Activated CD4-positive, alpha-beta T cell treated with anti-CD3 and anti-CD28 coated beads, Interleukin-2, amount 10 ng/mL, durations not matched to agents 24 days and 14 days (primary cell): ENCODE results near the gene B4GALT1. TPM values are rescaled to one million over a fixed set of nuclear protein-coding genes. Genes with fewer than 3 reads are reported as not detected.

Source experiments
- DNase-seq: peaks from one replicate; pipeline ENCODE4 v3.0.0; 2022
- H3K27ac Mint-ChIP-seq: one replicate; pipeline ENCODE4 v1.8.0; 2022; ENCODE audit warnings: mild to moderate bottlenecking, mixed read lengths
- H3K27me3 Mint-ChIP-seq: one replicate; pipeline ENCODE4 v1.8.0; 2022; ENCODE audit warnings: mixed read lengths
- H3K36me3 Mint-ChIP-seq: one replicate; pipeline ENCODE4 v1.8.0; 2022; ENCODE audit warnings: low read depth, mild to moderate bottlenecking, mixed read lengths
- H3K4me1 Mint-ChIP-seq: one replicate; pipeline ENCODE4 v1.8.0; 2021; ENCODE audit warnings: mixed read lengths
- H3K4me3 Mint-ChIP-seq: one replicate; pipeline ENCODE4 v1.8.0; 2022; ENCODE audit warnings: mild to moderate bottlenecking, moderate library complexity, mixed read lengths
- H3K9me3 Mint-ChIP-seq: one replicate; pipeline ENCODE4 v1.8.0; 2021; ENCODE audit warnings: mixed read lengths
- intact Hi-C: fragments of 100-400 bp; cut with micrococcal nuclease; formaldehyde crosslinking; loops from one replicate; pipeline ENCODE4 v1.15.1; 2023
- total RNA-seq: library from RNA; stranded (reverse); gene quantifications from 2 replicates; pipeline ENCODE4 v1.2.3, GENCODE V29; 2022

The B4GALT1 gene
- total RNA-seq, 1 donor from 2014 or later, result 55.7 TPM

DNA sequence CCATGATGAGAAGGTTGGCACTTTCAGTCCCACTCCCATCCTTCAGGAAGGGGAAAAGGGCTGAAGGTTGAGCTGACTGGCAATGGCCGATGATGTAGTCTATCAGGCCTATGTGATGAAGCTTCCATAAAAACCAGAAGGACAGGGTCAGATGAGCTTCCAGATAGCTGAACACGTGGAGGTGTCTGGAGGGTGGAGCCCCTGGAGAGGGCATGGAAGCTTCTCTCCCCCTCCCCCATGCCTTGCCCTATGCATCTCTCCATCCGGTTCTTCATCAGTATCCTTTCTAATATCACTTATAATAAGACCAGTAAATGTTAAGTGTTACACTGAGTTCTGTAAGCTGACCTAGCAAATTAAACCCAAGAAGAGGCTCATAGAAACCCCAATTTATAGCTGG lies 58.0 kb downstream of the B4GALT1 start:
- Mint-ChIP-seq H3K4me3 (no peak overlapping the region), H3K36me3 (peaks cover 36% of the 10 kb centered on the region), H3K4me1 (peaks cover 8% of the 10 kb centered on the region), H3K9me3 (no peaks in the 10 kb centered on the region), H3K27ac (no peak overlapping the region), H3K27me3 (no peaks in the 10 kb centered on the region)
- intact Hi-C loops, result no loop called here
- no peak for DNase-seq

DNA sequence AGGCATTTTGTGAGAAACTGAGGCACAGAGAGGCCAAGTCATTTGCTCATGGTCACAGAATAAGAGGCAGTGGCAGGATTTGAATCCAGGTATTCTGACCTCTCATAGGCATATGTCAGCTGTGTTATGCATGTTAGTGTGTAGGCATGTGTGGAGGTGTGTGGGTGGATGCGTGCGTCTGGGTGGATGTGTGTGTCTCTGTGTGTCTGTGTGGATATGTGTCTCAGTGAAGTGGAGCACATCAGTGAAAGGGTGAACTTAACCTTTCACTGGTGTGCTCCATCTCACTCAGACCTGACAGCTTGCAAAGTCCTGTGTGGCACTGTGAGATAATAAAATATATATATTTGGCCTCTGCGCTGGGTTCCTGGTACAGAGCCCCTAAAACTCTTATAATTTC lies 58.7 kb downstream of the B4GALT1 start:
- no peak overlapping the region for H3K4me3 Mint-ChIP-seq
- H3K27me3 Mint-ChIP-seq, result no peaks in the 10 kb centered on the region
- intact Hi-C loops, result no loop called here
- no peaks in the 10 kb centered on the region for H3K9me3 Mint-ChIP-seq
- no peak overlapping the region for H3K27ac Mint-ChIP-seq
- H3K4me1 Mint-ChIP-seq, result peaks cover 8% of the 10 kb centered on the region
- peaks cover 29% of the 10 kb centered on the region for H3K36me3 Mint-ChIP-seq
- DNase-seq, result no peak

DNA sequence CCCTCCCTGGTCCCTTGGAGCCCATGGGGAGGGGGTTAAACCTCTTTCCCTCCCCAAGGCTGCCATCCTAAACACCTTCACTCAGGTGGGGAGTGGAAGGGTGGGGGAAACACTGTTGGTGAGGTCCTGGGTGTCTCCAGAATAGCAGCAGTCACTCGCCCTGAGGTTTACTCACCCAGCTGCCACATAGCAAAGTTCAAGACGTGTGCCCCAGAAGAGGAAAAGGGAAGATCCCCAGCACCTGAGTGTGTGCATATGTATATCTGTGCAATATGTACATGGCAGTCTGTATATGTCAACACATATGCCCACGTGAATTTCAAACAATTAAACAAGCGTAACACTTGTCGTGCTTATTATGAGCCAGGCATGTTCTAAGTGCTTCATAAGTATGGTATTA lies 59.4 kb downstream of the B4GALT1 start:
- H3K4me1 Mint-ChIP-seq, result peaks cover 8% of the 10 kb centered on the region
- H3K4me3 Mint-ChIP-seq, result no peak overlapping the region
- DNase-seq, result no peak
- no peaks in the 10 kb centered on the region for H3K9me3 Mint-ChIP-seq
- H3K27ac Mint-ChIP-seq, result no peak overlapping the region
- H3K27me3 Mint-ChIP-seq, result no peaks in the 10 kb centered on the region
- intact Hi-C loops, result no loop called here
- peaks cover 22% of the 10 kb centered on the region for H3K36me3 Mint-ChIP-seq

DNA sequence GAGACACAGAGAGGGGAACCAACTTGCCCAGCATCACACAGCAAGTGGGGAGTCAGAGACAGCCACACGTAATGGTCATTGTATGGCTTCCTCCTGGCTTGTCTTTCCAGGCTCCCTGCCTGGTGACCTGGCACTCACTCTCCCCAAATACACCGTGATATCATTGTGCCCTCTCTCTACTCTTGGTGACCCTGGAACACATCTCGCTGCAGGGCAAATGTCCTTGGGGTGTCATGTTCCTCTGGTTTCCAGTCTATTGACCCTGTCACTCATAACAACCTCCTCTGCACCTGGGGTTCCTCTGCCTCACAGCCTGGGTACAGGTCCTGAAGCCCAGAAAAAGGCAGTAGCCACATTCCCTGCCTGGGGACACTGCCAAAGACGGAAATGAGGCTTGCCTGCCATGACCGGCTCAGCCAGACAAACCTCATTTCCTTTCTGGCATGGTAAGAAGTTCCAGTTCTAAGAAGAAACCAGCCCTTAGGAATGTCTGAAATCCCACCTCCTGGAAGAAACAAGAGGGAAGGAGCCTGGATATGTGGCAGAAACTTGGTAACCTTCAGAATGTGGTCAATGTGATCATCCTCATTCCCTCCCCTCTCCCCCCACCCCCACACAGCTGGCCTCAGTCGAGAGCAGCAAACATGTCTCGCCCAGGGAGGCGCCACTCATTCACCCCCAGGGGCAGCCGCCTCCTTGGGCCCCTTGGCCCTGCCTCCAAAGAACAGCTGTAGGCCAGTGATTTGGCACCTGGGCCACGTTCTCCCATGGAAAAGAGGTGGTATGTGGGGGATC lies 60.1 kb downstream of the B4GALT1 start:
- Mint-ChIP-seq H3K36me3 (peaks cover 18% of the 10 kb centered on the region), H3K4me1 (peaks cover 8% of the 10 kb centered on the region), H3K27ac (peak overlapping the region; percentile 30), H3K9me3 (no peaks in the 10 kb centered on the region), H3K4me3 (no peak overlapping the region), H3K27me3 (no peaks in the 10 kb centered on the region)
- intact Hi-C loops, result no loop called here
- DNase-seq, result no peak

DNA sequence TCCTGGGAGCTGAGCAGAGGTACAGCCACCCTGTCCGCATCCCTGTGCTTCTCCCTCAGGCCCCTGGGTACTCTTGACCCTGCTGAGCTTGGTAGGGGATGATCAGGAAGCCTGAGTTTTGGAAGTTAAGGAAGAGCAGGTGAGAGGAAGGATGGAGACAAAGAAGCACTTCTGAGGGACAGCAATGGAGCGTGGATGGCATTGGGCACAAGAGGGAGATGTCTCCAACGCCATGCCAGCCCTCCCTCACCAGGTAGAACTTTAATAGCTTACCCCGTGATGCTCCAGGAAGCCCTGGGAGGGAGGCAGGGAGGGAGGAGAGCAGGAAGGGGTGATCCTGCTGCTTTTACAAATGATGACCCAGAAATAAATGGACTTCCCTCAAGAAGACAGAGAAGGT lies 60.8 kb downstream of the B4GALT1 start:
- DNase-seq, result no peak
- H3K27me3 Mint-ChIP-seq, result no peaks in the 10 kb centered on the region

DNA sequence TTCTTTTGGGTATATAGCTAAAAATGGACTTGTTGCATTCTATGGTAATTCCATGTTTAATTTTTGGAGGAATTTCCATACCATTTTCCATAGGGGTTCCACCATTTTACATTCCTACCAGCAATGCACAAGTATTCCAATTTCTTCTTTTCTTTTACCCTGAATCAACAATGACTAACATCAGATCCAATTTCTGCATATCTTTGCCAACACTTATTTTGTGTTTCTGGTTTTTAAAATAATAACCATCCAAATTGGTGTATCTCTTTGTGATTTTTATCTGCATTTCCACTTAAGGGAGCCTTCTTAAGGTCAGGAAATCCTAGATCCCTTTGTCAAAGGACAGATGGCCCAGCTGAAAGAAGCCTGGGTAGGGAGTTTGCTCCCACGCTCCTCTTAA lies 61.2 kb downstream of the B4GALT1 start:
- no peak for DNase-seq
- H3K4me3 Mint-ChIP-seq, result no peak overlapping the region
- no peak overlapping the region for H3K27ac Mint-ChIP-seq
- H3K4me1 Mint-ChIP-seq, result peaks cover 7% of the 10 kb centered on the region
- peaks cover 9% of the 10 kb centered on the region for H3K36me3 Mint-ChIP-seq
- intact Hi-C loops, result no loop called here
- H3K9me3 Mint-ChIP-seq, result no peaks in the 10 kb centered on the region
- no peaks in the 10 kb centered on the region for H3K27me3 Mint-ChIP-seq

More for the DNA sequence above, 60.8 kb downstream of the B4GALT1 start:
- Mint-ChIP-seq H3K36me3 (peaks cover 13% of the 10 kb centered on the region), H3K4me3 (no peak overlapping the region), H3K4me1 (peaks cover 8% of the 10 kb centered on the region), H3K9me3 (no peaks in the 10 kb centered on the region), H3K27ac (no peak overlapping the region)
- intact Hi-C loops, result no loop called here

DNA sequence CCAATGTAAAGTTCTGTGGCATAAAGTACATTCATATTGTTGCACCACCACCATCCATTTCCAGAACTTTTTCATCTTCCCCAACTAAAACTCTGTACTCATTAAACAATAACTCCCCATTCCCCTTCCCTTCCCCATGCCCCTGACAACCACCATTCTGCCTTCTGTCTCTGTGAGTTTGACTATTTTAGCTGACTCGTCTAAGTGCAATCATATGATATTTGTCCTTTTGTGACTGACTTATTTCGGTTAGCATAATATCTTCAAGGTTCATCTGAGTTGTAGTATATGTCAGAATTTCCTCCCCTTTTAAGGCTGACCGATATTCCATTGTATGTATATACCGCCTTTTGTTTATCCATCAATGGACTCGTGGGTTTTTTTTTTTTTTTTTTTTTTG lies 61.6 kb downstream of the B4GALT1 start:
- Mint-ChIP-seq H3K4me3 (no peak overlapping the region), H3K27me3 (no peaks in the 10 kb centered on the region), H3K4me1 (peaks cover 4% of the 10 kb centered on the region), H3K9me3 (no peaks in the 10 kb centered on the region), H3K27ac (no peak overlapping the region), H3K36me3 (peaks cover 8% of the 10 kb centered on the region)
- no peak for DNase-seq
- intact Hi-C loops, result no loop called here

DNA sequence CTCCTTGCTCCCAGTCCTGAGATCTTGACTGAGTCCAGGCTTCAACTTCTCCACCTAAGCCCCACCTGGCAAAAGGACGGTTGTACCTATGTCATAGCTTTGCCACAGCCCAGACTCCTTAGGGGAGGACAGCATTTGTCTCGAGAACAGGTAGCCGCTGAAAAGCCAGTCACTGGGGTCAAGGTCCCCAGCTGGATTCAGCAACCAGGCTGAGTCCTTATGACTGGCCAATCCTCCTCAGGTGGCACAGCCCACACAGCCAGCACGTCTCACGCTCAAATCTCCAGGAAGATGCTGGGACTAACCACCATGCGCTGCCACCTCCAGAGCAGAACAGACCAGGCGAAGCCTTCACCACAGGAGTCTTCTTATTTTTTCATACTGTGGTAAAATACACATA lies 62.7 kb downstream of the B4GALT1 start:
- H3K27me3 Mint-ChIP-seq, result no peaks in the 10 kb centered on the region
- H3K27ac Mint-ChIP-seq, result no peak overlapping the region
- H3K4me1 Mint-ChIP-seq, result peaks cover 1% of the 10 kb centered on the region
- intact Hi-C loops, result no loop called here
- H3K36me3 Mint-ChIP-seq, result peaks cover 6% of the 10 kb centered on the region
- H3K4me3 Mint-ChIP-seq, result no peak overlapping the region
- no peak for DNase-seq
- H3K9me3 Mint-ChIP-seq, result no peaks in the 10 kb centered on the region

DNA sequence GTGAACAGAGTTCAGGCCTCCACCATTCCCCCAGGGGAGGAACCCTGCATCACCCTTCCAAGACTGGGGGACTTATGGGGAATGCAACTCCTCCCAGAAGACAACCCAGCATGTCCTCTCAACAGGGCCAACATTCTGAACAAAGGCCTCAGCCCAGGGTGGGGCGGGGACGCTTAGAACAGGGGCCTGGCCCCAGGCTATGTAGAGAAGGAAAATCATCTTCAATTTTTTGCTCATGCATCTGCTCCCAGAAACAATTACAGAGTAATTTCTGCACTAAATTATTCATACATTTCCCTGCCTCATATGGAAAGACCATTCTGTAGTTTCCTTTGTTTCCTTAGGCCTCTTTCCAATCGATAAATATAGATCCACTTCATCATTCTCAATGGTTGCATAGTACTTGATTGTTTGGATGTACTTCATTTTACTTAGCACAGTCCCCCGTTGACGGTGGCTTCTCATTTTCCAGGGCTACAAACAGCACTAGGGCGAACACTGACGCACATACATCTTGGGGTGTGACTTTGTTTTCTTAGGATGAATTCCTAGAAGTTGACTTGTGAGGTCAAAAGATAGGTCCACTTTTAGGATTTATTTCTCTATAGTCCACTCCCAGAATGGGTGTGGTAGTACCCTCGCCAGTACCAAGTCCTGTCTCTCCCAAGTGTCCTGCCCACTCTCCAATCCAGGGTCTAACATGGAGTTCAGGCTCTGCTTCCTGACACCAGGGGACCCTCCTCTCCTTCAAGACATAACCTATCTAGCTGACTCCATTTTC lies 63.4 kb downstream of the B4GALT1 start:
- Mint-ChIP-seq H3K9me3 (no peaks in the 10 kb centered on the region), H3K27ac (no peak overlapping the region), H3K4me3 (no peak overlapping the region), H3K36me3 (peaks cover 2% of the 10 kb centered on the region), H3K27me3 (no peaks in the 10 kb centered on the region), H3K4me1 (peaks cover 1% of the 10 kb centered on the region)
- DNase-seq, result no peak
- intact Hi-C loops, result no loop called here

DNA sequence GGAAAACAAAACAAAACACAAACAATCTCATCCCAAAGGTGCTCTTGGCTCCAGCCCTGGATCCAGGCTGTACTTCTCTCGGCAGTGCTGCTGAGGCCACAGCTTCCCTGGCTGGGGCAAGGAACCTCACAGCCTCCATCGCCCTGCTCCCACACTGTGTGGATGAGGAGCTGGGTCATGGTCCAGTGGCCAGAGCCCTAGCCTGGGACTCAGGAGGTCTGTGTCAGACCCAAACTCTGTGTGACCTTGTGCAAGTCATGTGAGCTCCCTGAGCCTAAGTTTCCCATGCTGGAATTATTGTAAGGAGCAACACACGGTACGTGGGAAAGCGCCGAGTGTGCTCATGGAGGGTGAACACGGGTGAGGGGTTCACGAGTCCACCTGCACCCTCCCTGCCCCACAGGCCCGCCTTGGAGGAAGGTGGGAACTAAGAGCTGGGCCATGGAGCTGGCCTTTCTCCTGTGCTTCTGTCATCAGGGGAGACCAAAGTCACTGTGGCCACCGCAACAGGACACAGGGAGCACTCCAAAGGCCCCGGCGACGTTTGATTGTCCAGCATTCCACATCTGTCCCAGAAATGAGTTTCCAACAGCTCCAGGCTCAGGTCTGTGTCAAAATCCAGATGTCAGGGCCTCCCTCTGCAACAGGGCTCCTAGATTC lies 64.5 kb downstream of the B4GALT1 start:
- Mint-ChIP-seq H3K9me3 (no peaks in the 10 kb centered on the region), H3K27ac (no peak overlapping the region), H3K27me3 (no peaks in the 10 kb centered on the region), H3K36me3 (peaks cover 2% of the 10 kb centered on the region), H3K4me3 (no peak overlapping the region), H3K4me1 (peaks cover 1% of the 10 kb centered on the region)
- DNase-seq, result no peak
- intact Hi-C loops, result no loop called here

DNA sequence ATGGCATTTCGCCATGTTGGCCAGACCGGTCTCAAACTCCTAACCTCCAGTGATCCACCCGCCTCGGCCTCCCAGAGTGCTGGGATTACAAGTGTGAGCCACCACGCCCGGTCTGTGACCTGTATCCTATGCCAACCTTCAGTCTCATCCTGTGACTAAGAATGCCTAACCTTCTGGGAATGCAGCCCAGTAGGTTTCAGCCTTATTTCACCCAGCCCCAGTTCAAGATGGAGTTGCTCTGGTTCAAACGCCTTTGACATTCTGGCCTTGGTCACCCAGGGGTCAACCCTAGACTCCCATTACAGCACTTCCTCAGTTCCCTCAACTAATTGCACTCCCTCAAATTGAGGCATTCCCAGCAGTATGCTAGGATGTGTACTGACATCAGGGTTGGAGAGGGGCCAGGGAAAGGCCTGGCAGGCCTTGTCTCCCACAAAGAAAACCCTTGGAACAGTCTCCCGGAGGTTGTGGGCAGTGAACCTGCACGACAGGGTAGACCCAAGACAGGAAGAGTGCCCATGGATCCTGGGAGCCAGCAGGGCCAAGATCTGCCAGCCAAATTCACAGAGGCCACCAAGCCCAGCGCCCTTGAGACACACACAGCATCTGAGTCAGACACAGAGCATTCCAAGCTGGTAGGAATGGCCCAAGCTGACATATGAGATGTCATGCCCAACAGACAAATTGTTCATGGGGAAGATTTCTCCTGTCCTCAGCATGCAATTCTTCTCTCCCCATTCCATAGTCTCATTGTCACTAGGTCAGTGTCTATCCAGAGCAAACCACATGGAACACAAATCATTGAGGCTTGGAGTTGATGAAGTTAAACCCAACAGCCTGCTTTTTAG lies 65.8 kb downstream of the B4GALT1 start:
- intact Hi-C loops, result no loop called here
- no peaks in the 10 kb centered on the region for H3K27me3 Mint-ChIP-seq
- no peaks in the 10 kb centered on the region for H3K9me3 Mint-ChIP-seq
- H3K27ac Mint-ChIP-seq, result no peak overlapping the region
- peaks cover 1% of the 10 kb centered on the region for H3K4me1 Mint-ChIP-seq
- H3K4me3 Mint-ChIP-seq, result no peak overlapping the region
- peaks cover 2% of the 10 kb centered on the region for H3K36me3 Mint-ChIP-seq
- no peak for DNase-seq

DNA sequence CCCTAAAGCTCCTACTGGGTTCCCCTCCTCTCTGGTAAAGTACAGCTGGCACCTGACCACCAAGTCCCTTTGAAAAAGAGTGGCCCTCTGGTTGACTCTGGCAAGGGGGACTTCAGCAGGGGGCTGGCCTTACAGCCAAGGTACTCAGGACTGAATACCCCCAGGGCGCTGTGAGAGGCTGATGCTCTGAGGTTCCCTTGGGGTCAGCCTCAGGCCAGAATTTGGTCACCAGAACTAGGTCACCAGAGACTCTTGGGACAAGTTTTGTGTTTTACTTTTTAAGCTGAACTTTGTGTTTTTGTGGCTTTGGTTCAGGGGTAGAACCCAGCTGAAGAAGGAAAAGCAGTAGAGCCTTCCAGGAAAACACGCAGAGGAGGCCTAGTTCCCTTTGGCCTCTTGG lies 67.4 kb downstream of the B4GALT1 start:
- H3K4me3 Mint-ChIP-seq, result no peak overlapping the region
- peaks cover 4% of the 10 kb centered on the region for H3K4me1 Mint-ChIP-seq
- intact Hi-C loops, result no loop called here
- H3K27ac Mint-ChIP-seq, result no peak overlapping the region
- no peaks in the 10 kb centered on the region for H3K9me3 Mint-ChIP-seq
- no peak for DNase-seq
- no peaks in the 10 kb centered on the region for H3K36me3 Mint-ChIP-seq
- H3K27me3 Mint-ChIP-seq, result no peaks in the 10 kb centered on the region

DNA sequence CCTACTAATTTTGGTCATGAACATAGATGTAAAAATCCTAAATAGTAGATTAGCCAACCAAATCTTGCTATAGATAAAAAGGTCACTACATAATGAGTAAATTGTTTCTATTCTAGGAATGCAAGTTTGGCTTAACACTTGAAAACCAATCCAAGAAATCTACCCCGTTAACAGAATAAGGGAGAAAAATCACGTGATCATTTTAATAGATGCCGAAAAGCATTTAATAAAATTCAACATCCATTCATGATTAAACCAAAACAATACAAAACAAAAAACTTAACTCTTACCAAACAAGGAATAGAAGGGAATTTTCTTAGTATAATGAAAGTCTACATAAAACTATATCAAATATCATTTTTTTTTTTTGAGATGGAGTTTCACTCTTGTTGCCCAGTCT lies 69.9 kb downstream of the B4GALT1 start:
- peaks cover 3% of the 10 kb centered on the region for H3K36me3 Mint-ChIP-seq
- DNase-seq, result no peak
- H3K9me3 Mint-ChIP-seq, result no peaks in the 10 kb centered on the region
- no peak overlapping the region for H3K27ac Mint-ChIP-seq
- intact Hi-C loops, result no loop called here
- peaks cover 12% of the 10 kb centered on the region for H3K4me1 Mint-ChIP-seq
- H3K27me3 Mint-ChIP-seq, result no peaks in the 10 kb centered on the region
- H3K4me3 Mint-ChIP-seq, result no peak overlapping the region
